Colon (tissue), 2 donors: ENCODE data around the gene GALNT2.

ENCODE experiments used
- FAIRE-seq: peaks from 2 replicates; lab custom pipeline; 2012; peaks lifted over from hg19 to GRCh38; lab: Jason Lieb, UNC
- donor health status: control.
- donor health status: control.

The GALNT2 gene

GRCh38 chr1:230050973-230051735 lies 15.9 kb upstream of the GALNT2 start:
- FAIRE-seq = no peak

- FAIRE-seq = no peak
These were observed 15.0 kb upstream of the GALNT2 start for GRCh38 chr1:230052018-230052417.

GRCh38 chr1:230052665-230053064 lies 14.4 kb upstream of the GALNT2 start:
- no peak for FAIRE-seq

GRCh38 chr1:230054092-230054749 lies 12.8 kb upstream of the GALNT2 start:
- no peak for FAIRE-seq

- no peak for FAIRE-seq
These were observed 10.9 kb upstream of the GALNT2 start for GRCh38 chr1:230056098-230056497.

- FAIRE-seq = no peak
These were observed 9.9 kb upstream of the GALNT2 start for GRCh38 chr1:230057100-230057499.

GRCh38 chr1:230057681-230058565 lies 9.1 kb upstream of the GALNT2 start:
- FAIRE-seq = no peak

GRCh38 chr1:230058626-230059025 lies 8.4 kb upstream of the GALNT2 start:
- no peak for FAIRE-seq

- peak; percentile 18 for FAIRE-seq
These were observed 5.2 kb upstream of the GALNT2 start for GRCh38 chr1:230061801-230062200.

- no peak for FAIRE-seq
These were observed 4.5 kb upstream of the GALNT2 start for GRCh38 chr1:230062521-230062920.

- FAIRE-seq = no peak
These were observed 2.8 kb upstream of the GALNT2 start for GRCh38 chr1:230064283-230064682.

- no peak for FAIRE-seq
These were observed 1.9 kb upstream of the GALNT2 start for GRCh38 chr1:230065161-230065560.

- FAIRE-seq = no peak
These were observed 1.5 kb upstream of the GALNT2 start for GRCh38 chr1:230065571-230065970.

- no peak for FAIRE-seq
These were observed 1.0 kb upstream of the GALNT2 start for GRCh38 chr1:230066031-230066430.

- no peak for FAIRE-seq
These were observed 407 bp downstream of the GALNT2 start for GRCh38 chr1:230067419-230067870.

- FAIRE-seq = no peak
These were observed 1.0 kb downstream of the GALNT2 start for GRCh38 chr1:230067871-230068620.

GRCh38 chr1:230068621-230068873 lies 1.5 kb downstream of the GALNT2 start:
- no peak for FAIRE-seq

- no peak for FAIRE-seq
These were observed 2.1 kb downstream of the GALNT2 start for GRCh38 chr1:230068952-230069684.

GRCh38 chr1:230069796-230070195 lies 2.8 kb downstream of the GALNT2 start:
- no peak for FAIRE-seq

- FAIRE-seq = no peak
These were observed 3.5 kb downstream of the GALNT2 start for GRCh38 chr1:230070321-230071208.

- no peak for FAIRE-seq
These were observed 4.3 kb downstream of the GALNT2 start for GRCh38 chr1:230071316-230071715.
